B cell (primary cell): ENCODE results near the gene LYST. TPM values are rescaled to one million over a fixed set of nuclear protein-coding genes. Genes with fewer than 3 reads are reported as not detected.

Source experiments
- ATAC-seq: fragments of 200-7000 bp; cut with Tn5 transposase; one replicate; pipeline ENCODE4 v1.10.0; 2021; ENCODE audit warnings: low read depth, mild to moderate bottlenecking, moderate number of reproducible peaks, moderate library complexity
- CTCF ChIA-PET: fragments of 350-600 bp; sonication (Branson Sonifier 250); formaldehyde crosslinking; loops from one replicate; lab custom pipeline; 2021; ENCODE audit warnings: antibody characterized with exemption, inconsistent platforms; lab: Charles Lee
- POLR2A ChIA-PET: fragments of 350-600 bp; sonication (Branson Sonifier 250); formaldehyde crosslinking; loops from one replicate; lab custom pipeline; 2021; ENCODE audit warnings: antibody characterized with exemption; lab: Charles Lee
- DNase-seq: peaks from one replicate; pipeline ENCODE4 v3.0.0; 2013
- H2AFZ ChIP-seq: 2 replicates; pipeline ENCODE4 v1.6.1; 2012; ENCODE audit warnings: mild to moderate bottlenecking, low read depth, low read length; ENCODE audit not compliant: insufficient read depth, poor library complexity, severe bottlenecking
- H3K27ac ChIP-seq, 2 donors: 1 replicate in 1 of 2; 2 replicates in 1 of 2; pipeline ENCODE4 v1.5.1; 2012 to 2013; ENCODE audit warnings: low read length in 2 of 2, mild to moderate bottlenecking in 2 of 2, moderate library complexity in 1 of 2
- H3K27me3 ChIP-seq, 4 experiments: fragments of 200-600 bp in 1 of 4; sonication (generic) in 1 of 4; replicated peaks in 1 of 4; 1 replicate in 2 of 4; 2 replicates in 2 of 4; pipeline versions ENCODE4 v1.6.1 to v1.7.0; 2013 to 2016; ENCODE audit warnings: low read length in 3 of 4, mild to moderate bottlenecking in 2 of 4, mixed read lengths in 1 of 4, moderate library complexity in 1 of 4; ENCODE audit not compliant: insufficient read depth in 4 of 4, control insufficient read depth in 3 of 4; ENCODE audit errors: control extremely low read depth in 1 of 4
- H3K36me3 ChIP-seq, 2 experiments: replicated peaks in 1 of 2; 1 replicate in 1 of 2; 2 replicates in 1 of 2; pipeline versions ENCODE4 v1.6.1 to v1.7.1; 2013; ENCODE audit warnings: low read length in 1 of 2; ENCODE audit not compliant: insufficient read depth in 2 of 2, control insufficient read depth in 1 of 2; ENCODE audit errors: control extremely low read depth in 1 of 2, extremely low read depth in 1 of 2
- H3K4me1 ChIP-seq, 2 donors: fragments of 200-600 bp in 1 of 2; sonication (generic) in 1 of 2; 1 replicate in 1 of 2; 2 replicates in 1 of 2; pipeline versions ENCODE4 v1.5.1 to v1.6.1; 2013 to 2017; ENCODE audit warnings: low read length in 2 of 2; ENCODE audit not compliant: control insufficient read depth in 2 of 2, insufficient read depth in 2 of 2
- H3K4me2 ChIP-seq: replicated peaks from 2 replicates; pipeline ENCODE3; 2012; ENCODE audit warnings: mild to moderate bottlenecking, low read depth, low read length; ENCODE audit not compliant: poor library complexity, severe bottlenecking
- H3K4me3 ChIP-seq, 5 experiments: fragments of 200-600 bp in 1 of 5; sonication (generic) in 1 of 5; 1 replicate in 3 of 5; 2 replicates in 2 of 5; pipeline versions ENCODE4 v1.5.1 to v1.7.0; 2011 to 2016; ENCODE audit warnings: low read length in 4 of 5, mild to moderate bottlenecking in 4 of 5, low read depth in 2 of 5, control low read depth in 1 of 5, moderate library complexity in 1 of 5; ENCODE audit not compliant: insufficient read depth in 1 of 5; ENCODE audit errors: control extremely low read depth in 1 of 5, extremely low read depth in 1 of 5
- H3K79me2 ChIP-seq: fragments of 200-600 bp; sonication (generic); one replicate; pipeline ENCODE4 v1.6.0; 2016; ENCODE audit warnings: low read length; ENCODE audit not compliant: control insufficient read depth, insufficient read depth
- H3K9ac ChIP-seq: fragments of 200-600 bp; sonication (generic); 2 replicates; pipeline ENCODE4 v1.6.1; 2017; ENCODE audit warnings: mild to moderate bottlenecking, low read length, moderate library complexity
- H3K9me3 ChIP-seq, 3 donors: one replicate each; pipeline versions ENCODE4 v1.6.1 to v1.7.1; 2013; ENCODE audit warnings: low read length in 2 of 3; ENCODE audit not compliant: control insufficient read depth in 2 of 3, insufficient read depth in 1 of 3; ENCODE audit errors: control extremely low read depth in 1 of 3
- H4K20me1 ChIP-seq: 2 replicates; pipeline ENCODE4 v1.6.0; 2012; ENCODE audit warnings: mild to moderate bottlenecking, low read length; ENCODE audit not compliant: insufficient read depth, control insufficient read depth, poor library complexity, severe bottlenecking
- H3K27ac Mint-ChIP-seq: one replicate; pipeline ENCODE4 v1.8.0; 2021; ENCODE audit warnings: mixed read lengths
- H3K27me3 Mint-ChIP-seq: one replicate; pipeline ENCODE4 v1.8.0; 2021; ENCODE audit warnings: mixed read lengths
- H3K4me1 Mint-ChIP-seq: one replicate; pipeline ENCODE4 v1.8.0; 2021; ENCODE audit warnings: mixed read lengths
- H3K4me3 Mint-ChIP-seq: one replicate; pipeline ENCODE4 v1.8.0; 2021; ENCODE audit warnings: mixed read lengths
- H3K9me3 Mint-ChIP-seq: one replicate; pipeline ENCODE4 v1.8.0; 2022; ENCODE audit warnings: mixed read lengths; ENCODE audit not compliant: insufficient read depth
- EZH2 ChIP-seq: IDR thresholded peaks from 2 replicates; pipeline ENCODE4 v1.6.1; 2012; ENCODE audit warnings: borderline replicate concordance, low read depth, mild to moderate bottlenecking, moderate library complexity, low read length; ENCODE audit not compliant: insufficient read depth, poor library complexity, severe bottlenecking
- WGBS: methylation state at CpG from one replicate; pipeline ENCODE4 v1.1.5; 2013; ENCODE audit warnings: missing lambda C conversion rate; ENCODE audit not compliant: insufficient coverage; 5-methylcytosine and 5-hydroxymethylcytosine counted together
- intact Hi-C: fragments of 100-400 bp; cut with micrococcal nuclease; formaldehyde crosslinking; loops from one replicate; pipeline ENCODE4 v1.10.0; 2022
- polyA plus RNA-seq: library from polyadenylated mRNA; depleted of rRNA; stranded (reverse); fragments of >200 nt; gene quantifications from 2 replicates; pipeline ENCODE4 v1.2.3, GENCODE V29; 2012
- total RNA-seq, 2 donors: library from RNA; stranded (reverse); fragments of 120-200 nt in 1 of 2; gene quantifications; 1 replicate in 1 of 2; 2 replicates in 1 of 2; pipeline versions ENCODE4 v1.2.3 to v1.2.4, GENCODE V29; 2013 to 2022
- TF ChIP-seq, protein P1 (sequence below): fragments of 200-600 bp; IDR thresholded peaks from one replicate; pipeline ENCODE4 v1.8.0; 2022; ENCODE audit warnings: antibody characterized with exemption, mild to moderate bottlenecking

Gene LYST
- total and polyA plus RNA-seq, 2 donors (not counting 1 experiment from before 2014, with no cell fraction given), result 50.4 to 120 TPM

GRCh38 chr1:235632506-235633401, 234.0 kb downstream of the LYST start:
- peak overlapping the region; percentile 36 for H2AFZ ChIP-seq
- DNase-seq (no peak), ATAC-seq (no peak)
- no peaks in the 10 kb centered on the region for H3K9me3 Mint-ChIP-seq
- peaks cover 6 to 7% of the 10 kb centered on the region in 2 donors for H3K4me1 ChIP-seq
- POLR2A ChIA-PET, result no interaction called here
- peak overlapping the region in 4 of 5 experiments; percentile 5 to 42 (median 18) for H3K4me3 ChIP-seq
- peak overlapping the region; percentile 77 for H3K4me3 Mint-ChIP-seq
- peaks cover 37% of the 10 kb centered on the region for H3K27me3 Mint-ChIP-seq
- no peak overlapping the region for H3K27ac ChIP-seq
- intact Hi-C loops, result no loop called here
- peaks cover 10% of the 10 kb centered on the region for H3K4me1 Mint-ChIP-seq
- H3K79me2 ChIP-seq, result no peaks in the 10 kb centered on the region
- H3K27me3 ChIP-seq, result peaks cover 0 to 7% (median 2%) of the 10 kb centered on the region in 4 experiments
- no peaks in the 10 kb centered on the region for H3K9me3 ChIP-seq
- H3K36me3 ChIP-seq, result no peaks in the 10 kb centered on the region
- CTCF ChIA-PET, result no interaction called here
- no peak for TF ChIP-seq EZH2
- TF ChIP-seq, protein P1, sequence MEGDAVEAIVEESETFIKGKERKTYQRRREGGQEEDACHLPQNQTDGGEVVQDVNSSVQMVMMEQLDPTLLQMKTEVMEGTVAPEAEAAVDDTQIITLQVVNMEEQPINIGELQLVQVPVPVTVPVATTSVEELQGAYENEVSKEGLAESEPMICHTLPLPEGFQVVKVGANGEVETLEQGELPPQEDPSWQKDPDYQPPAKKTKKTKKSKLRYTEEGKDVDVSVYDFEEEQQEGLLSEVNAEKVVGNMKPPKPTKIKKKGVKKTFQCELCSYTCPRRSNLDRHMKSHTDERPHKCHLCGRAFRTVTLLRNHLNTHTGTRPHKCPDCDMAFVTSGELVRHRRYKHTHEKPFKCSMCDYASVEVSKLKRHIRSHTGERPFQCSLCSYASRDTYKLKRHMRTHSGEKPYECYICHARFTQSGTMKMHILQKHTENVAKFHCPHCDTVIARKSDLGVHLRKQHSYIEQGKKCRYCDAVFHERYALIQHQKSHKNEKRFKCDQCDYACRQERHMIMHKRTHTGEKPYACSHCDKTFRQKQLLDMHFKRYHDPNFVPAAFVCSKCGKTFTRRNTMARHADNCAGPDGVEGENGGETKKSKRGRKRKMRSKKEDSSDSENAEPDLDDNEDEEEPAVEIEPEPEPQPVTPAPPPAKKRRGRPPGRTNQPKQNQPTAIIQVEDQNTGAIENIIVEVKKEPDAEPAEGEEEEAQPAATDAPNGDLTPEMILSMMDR, result no peak
- no peak overlapping the region for H3K27ac Mint-ChIP-seq
- 58% methylated on average over 5 of the region's 14 CpGs for WGBS
- no peaks in the 10 kb centered on the region for H4K20me1 ChIP-seq
- H3K9ac ChIP-seq, result peak overlapping the region; percentile 40
- peak overlapping the region; percentile 62 for H3K4me2 ChIP-seq

DNA sequence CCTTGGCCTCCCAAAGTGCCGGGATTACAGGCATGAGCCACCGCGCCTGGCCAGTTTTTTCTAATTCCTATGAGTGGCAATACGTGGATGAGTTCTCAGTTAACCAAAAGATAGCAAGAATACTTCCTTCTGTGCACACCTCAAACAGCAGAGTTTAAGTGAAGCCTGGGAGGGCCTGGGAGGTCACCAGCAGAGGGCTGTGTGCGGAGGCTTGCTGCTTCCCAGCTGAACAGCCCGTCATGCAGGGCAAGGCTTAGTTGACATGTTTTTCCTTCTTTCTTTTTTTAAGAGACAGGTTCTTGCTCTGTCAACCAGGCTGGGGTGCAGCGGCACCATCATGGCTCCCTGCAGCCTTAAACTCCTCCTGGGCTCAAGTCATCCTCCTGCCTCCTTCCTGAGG, 234.9 kb downstream of the LYST start:
- no peak for ATAC-seq
- no peaks in the 10 kb centered on the region for H3K9me3 Mint-ChIP-seq

More for the DNA sequence above, 234.9 kb downstream of the LYST start:
- intact Hi-C loops, result no loop called here
- no peaks in the 10 kb centered on the region for H3K9me3 ChIP-seq
- peaks cover 6 to 7% of the 10 kb centered on the region in 2 donors for H3K4me1 ChIP-seq
- peaks cover 0 to 10% (median 2%) of the 10 kb centered on the region in 4 experiments for H3K27me3 ChIP-seq
- H3K27ac ChIP-seq, result no peak overlapping the region
- ChIA-PET POLR2A (no interaction called here), CTCF (no interaction called here)
- Mint-ChIP-seq H3K27ac (no peak overlapping the region), H3K4me1 (peaks cover 10% of the 10 kb centered on the region), H3K4me3 (no peak overlapping the region), H3K27me3 (peaks cover 37% of the 10 kb centered on the region)
- WGBS, result 95% methylated on average over 6 of the region's 7 CpGs
- no peaks in the 10 kb centered on the region for H3K36me3 ChIP-seq
- no peak overlapping the region for H3K9ac ChIP-seq
- no peak overlapping the region for H2AFZ ChIP-seq
- no peak for DNase-seq
- no peak overlapping the region for H3K4me2 ChIP-seq
- H3K79me2 ChIP-seq, result no peaks in the 10 kb centered on the region
- TF ChIP-seq EZH2, result no peak
- no peaks in the 10 kb centered on the region for H4K20me1 ChIP-seq
- no peak overlapping the region for H3K4me3 ChIP-seq
